WTC11 (cell line): ENCODE data around the gene NRXN3. TPM values are rescaled to one million over a fixed set of nuclear protein-coding genes. Genes with fewer than 3 reads are reported as not detected.

Source experiments
- ATAC-seq: fragments of 200-7000 bp; cut with Tn5 transposase; 2 replicates; pipeline ENCODE4 v1.10.0; 2021; ENCODE audit warnings: mild to moderate bottlenecking, moderate library complexity
- CTCF ChIA-PET: fragments of 300-600 bp; sonication (Branson Sonifier 250); formaldehyde crosslinking; loops from one replicate; lab custom pipeline; 2021; ENCODE audit warnings: antibody characterized with exemption; lab: Charles Lee
- POLR2A ChIA-PET: fragments of 350-600 bp; sonication (Branson Sonifier 250); formaldehyde crosslinking; loops from one replicate; lab custom pipeline; 2021; ENCODE audit warnings: antibody characterized with exemption; lab: Charles Lee
- DNase-seq: peaks from one replicate; pipeline ENCODE4 v3.0.0; 2021; ENCODE audit warnings: low spot score
- H3K27ac Mint-ChIP-seq: 2 replicates; pipeline ENCODE4 v1.8.0; 2021; ENCODE audit warnings: mixed read lengths
- H3K27me3 Mint-ChIP-seq: 2 replicates; pipeline ENCODE4 v1.8.0; 2021; ENCODE audit warnings: low read depth, mild to moderate bottlenecking, moderate library complexity, mixed read lengths
- H3K36me3 Mint-ChIP-seq: 2 replicates; pipeline ENCODE4 v1.8.0; 2021; ENCODE audit warnings: mixed read lengths
- H3K4me1 Mint-ChIP-seq: 2 replicates; pipeline ENCODE4 v1.8.0; 2022; ENCODE audit warnings: mixed read lengths
- H3K4me3 Mint-ChIP-seq: 2 replicates; pipeline ENCODE4 v1.8.0; 2021; ENCODE audit warnings: mild to moderate bottlenecking, moderate library complexity, mixed read lengths
- H3K9me3 Mint-ChIP-seq: 2 replicates; pipeline ENCODE4 v1.8.0; 2021; ENCODE audit warnings: mixed read lengths
- ARID4B ChIP-seq: sonication (generic); formaldehyde crosslinking; IDR thresholded peaks from 2 replicates; pipeline ENCODE4 v1.8.0; 2023; ENCODE audit warnings: missing genetic modification reagents, mild to moderate bottlenecking, borderline replicate concordance
- ATF2 ChIP-seq: sonication (generic); formaldehyde crosslinking; IDR thresholded peaks from 2 replicates; pipeline ENCODE4 v1.8.1; 2022; ENCODE audit warnings: low read depth, missing genetic modification reagents, borderline replicate concordance
- FOXJ3 ChIP-seq: sonication (generic); formaldehyde crosslinking; IDR thresholded peaks from 2 replicates; pipeline ENCODE4 v1.9.0; 2021; ENCODE audit warnings: missing genetic modification reagents, mild to moderate bottlenecking, borderline replicate concordance
- FOXK1 ChIP-seq: sonication (generic); formaldehyde crosslinking; IDR thresholded peaks from 2 replicates; pipeline ENCODE4 v1.8.0; 2022; ENCODE audit warnings: mild to moderate bottlenecking, moderate library complexity, missing genetic modification reagents
- FOXP1 ChIP-seq: sonication (generic); formaldehyde crosslinking; IDR thresholded peaks from 2 replicates; pipeline ENCODE4 v1.8.0; 2022; ENCODE audit warnings: missing genetic modification reagents, mild to moderate bottlenecking, moderate library complexity, borderline replicate concordance
- JUN ChIP-seq: sonication (generic); formaldehyde crosslinking; IDR thresholded peaks from 2 replicates; pipeline ENCODE4 v1.8.0; 2023; ENCODE audit warnings: mild to moderate bottlenecking, missing genetic modification reagents
- KAT7 ChIP-seq: sonication (generic); formaldehyde crosslinking; IDR thresholded peaks from 2 replicates; pipeline ENCODE4 v1.8.1; 2023; ENCODE audit warnings: missing genetic modification reagents, mild to moderate bottlenecking, borderline replicate concordance
- MXD4 ChIP-seq: fragments of 250-450 bp; sonication (Bioruptor Pico); IDR thresholded peaks from 2 replicates; pipeline ENCODE4 v1.8.0; 2021; ENCODE audit warnings: mild to moderate bottlenecking, moderate library complexity, borderline replicate concordance
- NR1H2 ChIP-seq: sonication (generic); formaldehyde crosslinking; IDR thresholded peaks from 2 replicates; pipeline ENCODE4 v1.9.0; 2021; ENCODE audit warnings: mild to moderate bottlenecking, moderate library complexity, missing genetic modification reagents
- OVOL2 ChIP-seq: fragments of 250-450 bp; sonication (Bioruptor Pico); IDR thresholded peaks from 2 replicates; pipeline ENCODE4 v1.9.0; 2021; ENCODE audit warnings: mild to moderate bottlenecking, borderline replicate concordance
- RORB ChIP-seq: fragments of 250-450 bp; sonication (Bioruptor Pico); IDR thresholded peaks from 2 replicates; pipeline ENCODE4 v1.9.0; 2021; ENCODE audit warnings: mild to moderate bottlenecking
- SMAD3 ChIP-seq: sonication (generic); formaldehyde crosslinking; IDR thresholded peaks from 2 replicates; pipeline ENCODE4 v1.8.0; 2022; ENCODE audit warnings: missing genetic modification reagents, mild to moderate bottlenecking, borderline replicate concordance
- SOX15 ChIP-seq: fragments of 250-450 bp; sonication (Bioruptor Pico); IDR thresholded peaks from 2 replicates; pipeline ENCODE4 v1.9.0; 2021; ENCODE audit warnings: mild to moderate bottlenecking
- total RNA-seq: library from RNA; stranded (reverse); gene quantifications from 3 replicates; pipeline ENCODE4 v1.2.3, GENCODE V29; 2021
- TF ChIP-seq, protein P1 (sequence below): fragments of 250-450 bp; sonication (Bioruptor Pico); IDR thresholded peaks from 2 replicates; pipeline ENCODE4 v1.9.0; 2021; ENCODE audit warnings: mild to moderate bottlenecking
- TF ChIP-seq, protein P2 (sequence below): sonication (generic); formaldehyde crosslinking; conservative IDR thresholded peaks from 2 replicates; pipeline ENCODE4 v1.8.1; 2023; ENCODE audit warnings: mild to moderate bottlenecking, low read depth, missing genetic modification reagents, moderate library complexity
- TF ChIP-seq, protein P3 (sequence below): sonication (generic); formaldehyde crosslinking; IDR thresholded peaks from 2 replicates; pipeline ENCODE4 v1.8.1; 2023; ENCODE audit warnings: mild to moderate bottlenecking, missing genetic modification reagents, moderate library complexity
- TF ChIP-seq, protein P4 (sequence below): sonication (generic); formaldehyde crosslinking; IDR thresholded peaks from 2 replicates; pipeline ENCODE4 v1.8.1; 2022; ENCODE audit warnings: low read depth, mild to moderate bottlenecking, moderate library complexity, missing genetic modification reagents, borderline replicate concordance

The NRXN3 gene
- total RNA-seq, 1 experiment from 2014 or later = 3.0 TPM

DNA sequence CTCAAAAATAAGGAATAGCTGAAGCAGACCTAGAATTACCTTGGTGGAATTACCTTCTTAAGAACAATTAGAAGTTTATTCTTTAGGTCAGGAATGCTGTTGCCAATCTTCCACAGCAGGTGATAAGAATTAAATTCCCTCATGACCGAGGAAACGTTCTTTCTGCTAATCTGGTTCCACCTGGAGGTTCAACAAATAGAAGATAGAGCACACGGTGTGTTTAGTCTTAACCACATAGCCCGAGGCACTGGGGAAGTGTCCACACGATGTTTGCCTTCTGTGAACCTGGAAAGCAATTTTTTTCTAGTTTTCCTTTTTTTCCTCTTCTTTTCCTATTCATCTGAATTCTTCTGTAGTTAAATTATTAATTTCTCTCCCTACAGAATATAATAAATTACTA, 906.9 kb downstream of the NRXN3 start:
- peaks cover 6% of the 10 kb centered on the region; the same call in 1 of the 2 replicates for H3K36me3 Mint-ChIP-seq
- CTCF ChIA-PET = no interaction called here
- POLR2A ChIA-PET = no interaction called here
- 0 out of 2 replicates have a peak, but pooled peaks cover 5% of the 10 kb centered on the region for H3K27me3 Mint-ChIP-seq
- ATAC-seq = no peak
- no peak overlapping the region for H3K27ac Mint-ChIP-seq
- TF ChIP-seq MXD4 (CRISPR knock-in tag) (no peak), FOXK1 (CRISPR knock-in tag) (no peak), FOXJ3 (CRISPR knock-in tag) (no peak), KAT7 (CRISPR knock-in tag) (no peak), ATF2 (CRISPR knock-in tag) (no peak)
- TF ChIP-seq, protein P1, sequence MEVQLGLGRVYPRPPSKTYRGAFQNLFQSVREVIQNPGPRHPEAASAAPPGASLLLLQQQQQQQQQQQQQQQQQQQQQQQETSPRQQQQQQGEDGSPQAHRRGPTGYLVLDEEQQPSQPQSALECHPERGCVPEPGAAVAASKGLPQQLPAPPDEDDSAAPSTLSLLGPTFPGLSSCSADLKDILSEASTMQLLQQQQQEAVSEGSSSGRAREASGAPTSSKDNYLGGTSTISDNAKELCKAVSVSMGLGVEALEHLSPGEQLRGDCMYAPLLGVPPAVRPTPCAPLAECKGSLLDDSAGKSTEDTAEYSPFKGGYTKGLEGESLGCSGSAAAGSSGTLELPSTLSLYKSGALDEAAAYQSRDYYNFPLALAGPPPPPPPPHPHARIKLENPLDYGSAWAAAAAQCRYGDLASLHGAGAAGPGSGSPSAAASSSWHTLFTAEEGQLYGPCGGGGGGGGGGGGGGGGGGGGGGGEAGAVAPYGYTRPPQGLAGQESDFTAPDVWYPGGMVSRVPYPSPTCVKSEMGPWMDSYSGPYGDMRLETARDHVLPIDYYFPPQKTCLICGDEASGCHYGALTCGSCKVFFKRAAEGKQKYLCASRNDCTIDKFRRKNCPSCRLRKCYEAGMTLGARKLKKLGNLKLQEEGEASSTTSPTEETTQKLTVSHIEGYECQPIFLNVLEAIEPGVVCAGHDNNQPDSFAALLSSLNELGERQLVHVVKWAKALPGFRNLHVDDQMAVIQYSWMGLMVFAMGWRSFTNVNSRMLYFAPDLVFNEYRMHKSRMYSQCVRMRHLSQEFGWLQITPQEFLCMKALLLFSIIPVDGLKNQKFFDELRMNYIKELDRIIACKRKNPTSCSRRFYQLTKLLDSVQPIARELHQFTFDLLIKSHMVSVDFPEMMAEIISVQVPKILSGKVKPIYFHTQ = no peak
- DNase-seq = no peak
- H3K4me3 Mint-ChIP-seq = no peak overlapping the region
- peaks cover 11% of the 10 kb centered on the region for H3K9me3 Mint-ChIP-seq
- no peaks in the 10 kb centered on the region for H3K4me1 Mint-ChIP-seq

GRCh38 chr14:79080040-79080439, 909.9 kb downstream of the NRXN3 start:
- no peak for TF ChIP-seq NR1H2 (CRISPR knock-in tag)
- TF ChIP-seq OVOL2 (CRISPR knock-in tag) = no peak
- TF ChIP-seq, protein P2, sequence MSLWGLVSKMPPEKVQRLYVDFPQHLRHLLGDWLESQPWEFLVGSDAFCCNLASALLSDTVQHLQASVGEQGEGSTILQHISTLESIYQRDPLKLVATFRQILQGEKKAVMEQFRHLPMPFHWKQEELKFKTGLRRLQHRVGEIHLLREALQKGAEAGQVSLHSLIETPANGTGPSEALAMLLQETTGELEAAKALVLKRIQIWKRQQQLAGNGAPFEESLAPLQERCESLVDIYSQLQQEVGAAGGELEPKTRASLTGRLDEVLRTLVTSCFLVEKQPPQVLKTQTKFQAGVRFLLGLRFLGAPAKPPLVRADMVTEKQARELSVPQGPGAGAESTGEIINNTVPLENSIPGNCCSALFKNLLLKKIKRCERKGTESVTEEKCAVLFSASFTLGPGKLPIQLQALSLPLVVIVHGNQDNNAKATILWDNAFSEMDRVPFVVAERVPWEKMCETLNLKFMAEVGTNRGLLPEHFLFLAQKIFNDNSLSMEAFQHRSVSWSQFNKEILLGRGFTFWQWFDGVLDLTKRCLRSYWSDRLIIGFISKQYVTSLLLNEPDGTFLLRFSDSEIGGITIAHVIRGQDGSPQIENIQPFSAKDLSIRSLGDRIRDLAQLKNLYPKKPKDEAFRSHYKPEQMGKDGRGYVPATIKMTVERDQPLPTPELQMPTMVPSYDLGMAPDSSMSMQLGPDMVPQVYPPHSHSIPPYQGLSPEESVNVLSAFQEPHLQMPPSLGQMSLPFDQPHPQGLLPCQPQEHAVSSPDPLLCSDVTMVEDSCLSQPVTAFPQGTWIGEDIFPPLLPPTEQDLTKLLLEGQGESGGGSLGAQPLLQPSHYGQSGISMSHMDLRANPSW (CRISPR knock-in tag) = no peak
- no peak for TF ChIP-seq SOX15 (CRISPR knock-in tag)
- TF ChIP-seq, protein P3, sequence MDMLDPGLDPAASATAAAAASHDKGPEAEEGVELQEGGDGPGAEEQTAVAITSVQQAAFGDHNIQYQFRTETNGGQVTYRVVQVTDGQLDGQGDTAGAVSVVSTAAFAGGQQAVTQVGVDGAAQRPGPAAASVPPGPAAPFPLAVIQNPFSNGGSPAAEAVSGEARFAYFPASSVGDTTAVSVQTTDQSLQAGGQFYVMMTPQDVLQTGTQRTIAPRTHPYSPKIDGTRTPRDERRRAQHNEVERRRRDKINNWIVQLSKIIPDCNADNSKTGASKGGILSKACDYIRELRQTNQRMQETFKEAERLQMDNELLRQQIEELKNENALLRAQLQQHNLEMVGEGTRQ = no peak
- TF ChIP-seq SMAD3 = no peak
- no peak for TF ChIP-seq FOXP1 (CRISPR knock-in tag)
- no peak for ATAC-seq
- CTCF ChIA-PET = no interaction called here

DNA sequence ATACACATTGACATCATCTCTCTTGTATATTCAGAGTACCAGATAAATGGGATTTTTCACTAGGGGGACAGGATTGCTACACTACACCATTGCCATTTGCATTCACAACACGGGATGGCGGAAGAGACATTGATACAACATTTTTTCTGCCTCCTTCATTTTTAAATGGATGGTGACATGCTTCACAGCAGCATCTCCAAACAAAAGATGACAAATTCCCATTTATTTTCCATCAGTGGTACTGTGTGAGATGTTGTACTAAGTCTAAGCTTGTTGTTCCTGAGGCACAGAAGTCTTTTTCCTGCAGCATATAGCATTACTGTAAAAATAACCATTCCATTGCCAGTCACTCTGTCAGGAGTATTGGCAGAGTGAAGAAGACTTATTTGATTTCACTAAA, 912.7 kb downstream of the NRXN3 start:
- CTCF ChIA-PET = no interaction called here
- TF ChIP-seq, protein P4, sequence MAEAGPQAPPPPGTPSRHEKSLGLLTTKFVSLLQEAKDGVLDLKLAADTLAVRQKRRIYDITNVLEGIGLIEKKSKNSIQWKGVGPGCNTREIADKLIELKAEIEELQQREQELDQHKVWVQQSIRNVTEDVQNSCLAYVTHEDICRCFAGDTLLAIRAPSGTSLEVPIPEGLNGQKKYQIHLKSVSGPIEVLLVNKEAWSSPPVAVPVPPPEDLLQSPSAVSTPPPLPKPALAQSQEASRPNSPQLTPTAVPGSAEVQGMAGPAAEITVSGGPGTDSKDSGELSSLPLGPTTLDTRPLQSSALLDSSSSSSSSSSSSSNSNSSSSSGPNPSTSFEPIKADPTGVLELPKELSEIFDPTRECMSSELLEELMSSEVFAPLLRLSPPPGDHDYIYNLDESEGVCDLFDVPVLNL (CRISPR knock-in tag) = no peak
- TF ChIP-seq SMAD3 = no peak
- TF ChIP-seq RORB (CRISPR knock-in tag) = no peak
- no peak for TF ChIP-seq JUN (CRISPR knock-in tag)
- TF ChIP-seq SOX15 (CRISPR knock-in tag) = no peak
- no peak for TF ChIP-seq ARID4B (CRISPR knock-in tag)

More at GRCh38 chr14:79080040-79080439, 909.9 kb downstream of the NRXN3 start:
- H3K27me3 Mint-ChIP-seq = 0 out of 2 replicates have a peak, but pooled peaks cover 5% of the 10 kb centered on the region
- POLR2A ChIA-PET = no interaction called here
- no peak for DNase-seq
- no peak overlapping the region for H3K27ac Mint-ChIP-seq
- H3K9me3 Mint-ChIP-seq = peaks cover 8% of the 10 kb centered on the region
- no peak overlapping the region for H3K4me3 Mint-ChIP-seq
- H3K4me1 Mint-ChIP-seq = no peaks in the 10 kb centered on the region
- H3K36me3 Mint-ChIP-seq = peaks cover 3% of the 10 kb centered on the region; the same call in 1 of the 2 replicates

More for the DNA sequence above, 912.7 kb downstream of the NRXN3 start:
- POLR2A ChIA-PET = no interaction called here
- H3K27me3 Mint-ChIP-seq = peaks cover 21% of the 10 kb centered on the region
- peaks cover 7% of the 10 kb centered on the region; the same call in 1 of the 2 replicates for H3K9me3 Mint-ChIP-seq
- no peaks in the 10 kb centered on the region for H3K4me1 Mint-ChIP-seq
- no peak overlapping the region for H3K27ac Mint-ChIP-seq
- peaks cover 3% of the 10 kb centered on the region; the same call in 1 of the 2 replicates for H3K36me3 Mint-ChIP-seq
- DNase-seq (no peak), ATAC-seq (no peak)
- H3K4me3 Mint-ChIP-seq = no peak overlapping the region
